H9 (cell line): ENCODE results near the gene FBXL5. TPM values are rescaled to one million over a fixed set of nuclear protein-coding genes. Genes with fewer than 3 reads are reported as not detected.
A peak's percentile ranks its signal among the peaks of the same experiment; 100 is the strongest.

Experiments used
- DNase-seq: peaks from one replicate; pipeline ENCODE4 v3.0.0-alpha.2; 2017
- H2AFZ ChIP-seq: one replicate; pipeline ENCODE4 v1.6.1; 2013; ENCODE audit warnings: mild to moderate bottlenecking, low read length, control low read depth, moderate library complexity
- H2AK5ac ChIP-seq: 2 replicates; pipeline ENCODE4 v1.6.1; 2013; ENCODE audit warnings: low read length, control low read depth, mixed read lengths; ENCODE audit not compliant: insufficient read length
- H2BK120ac ChIP-seq: one replicate; pipeline ENCODE4 v1.6.1; 2013; ENCODE audit warnings: low read depth, mild to moderate bottlenecking, low read length, control low read depth, inconsistent platforms; ENCODE audit not compliant: poor library complexity, severe bottlenecking
- H2BK12ac ChIP-seq: 2 replicates; pipeline ENCODE4 v1.6.1; 2013; ENCODE audit warnings: low read length, control low read depth, mixed read lengths, low read depth; ENCODE audit not compliant: insufficient read length
- H2BK15ac ChIP-seq: 2 replicates; pipeline ENCODE4 v1.6.1; 2013; ENCODE audit warnings: low read depth, low read length, control low read depth
- H2BK20ac ChIP-seq: one replicate; pipeline ENCODE4 v1.6.1; 2013; ENCODE audit warnings: low read depth, mild to moderate bottlenecking, low read length, control low read depth, inconsistent platforms; ENCODE audit not compliant: poor library complexity, severe bottlenecking
- H2BK5ac ChIP-seq: 2 replicates; pipeline ENCODE4 v1.6.1; 2013; ENCODE audit warnings: low read length, control low read depth, mixed read lengths; ENCODE audit not compliant: insufficient read length
- H3K14ac ChIP-seq: 2 replicates; pipeline ENCODE4 v1.6.1; 2013; ENCODE audit warnings: low read length, control low read depth; ENCODE audit not compliant: insufficient read depth
- H3K18ac ChIP-seq: 2 replicates; pipeline ENCODE4 v1.6.1; 2013; ENCODE audit warnings: low read depth, mild to moderate bottlenecking, mixed read lengths, low read length, control low read depth; ENCODE audit not compliant: insufficient read length
- H3K23ac ChIP-seq: 2 replicates; pipeline ENCODE4 v1.6.1; 2013; ENCODE audit warnings: low read length, control low read depth, mixed read lengths, low read depth; ENCODE audit not compliant: insufficient read length
- H3K23me2 ChIP-seq: 2 replicates; pipeline ENCODE4 v1.6.1; 2013; ENCODE audit warnings: low read depth, mild to moderate bottlenecking, mixed read lengths, low read length, control low read depth; ENCODE audit not compliant: insufficient read length, poor library complexity, severe bottlenecking
- H3K27ac ChIP-seq: 2 replicates; pipeline ENCODE4 v1.5.1; 2013; ENCODE audit warnings: low read length, control low read depth, mixed read lengths, low read depth; ENCODE audit not compliant: insufficient read length
- H3K27me3 ChIP-seq: 2 replicates; pipeline ENCODE4 v1.6.1; 2013; ENCODE audit warnings: low read length, control low read depth, inconsistent platforms; ENCODE audit not compliant: insufficient read depth
- H3K4ac ChIP-seq: 2 replicates; pipeline ENCODE4 v1.6.1; 2013; ENCODE audit warnings: low read depth, mild to moderate bottlenecking, control low read depth, inconsistent platforms, low read length, moderate library complexity
- H3K4me1 ChIP-seq: 2 replicates; pipeline ENCODE4 v1.6.1; 2013; ENCODE audit warnings: low read length, control low read depth, inconsistent platforms; ENCODE audit not compliant: insufficient read depth
- H3K4me2 ChIP-seq: 2 replicates; pipeline ENCODE4 v1.6.1; 2013; ENCODE audit warnings: low read length, control low read depth, mixed read lengths; ENCODE audit not compliant: insufficient read length, insufficient read depth
- H3K56ac ChIP-seq: 2 replicates; pipeline ENCODE4 v1.6.1; 2013; ENCODE audit warnings: low read depth, mild to moderate bottlenecking, mixed read lengths, low read length, control low read depth; ENCODE audit not compliant: insufficient read length
- H3K79me1 ChIP-seq: 2 replicates; pipeline ENCODE4 v1.6.1; 2013; ENCODE audit warnings: low read depth, mild to moderate bottlenecking, moderate library complexity, low read length, control low read depth, inconsistent platforms; ENCODE audit not compliant: insufficient read depth, poor library complexity, severe bottlenecking
- H3K79me2 ChIP-seq: 2 replicates; pipeline ENCODE4 v1.6.1; 2013; ENCODE audit warnings: low read length, control low read depth, inconsistent platforms; ENCODE audit not compliant: insufficient read depth
- H3K9ac ChIP-seq: 2 replicates; pipeline ENCODE4 v1.6.1; 2013; ENCODE audit warnings: low read length, control low read depth, mixed read lengths; ENCODE audit not compliant: insufficient read length; ENCODE audit errors: extremely low read depth
- H3K9me3 ChIP-seq: one replicate; pipeline ENCODE4 v1.6.1; 2013; ENCODE audit warnings: low read depth, low read length, inconsistent platforms; ENCODE audit not compliant: control insufficient read depth
- H3T11ph ChIP-seq: one replicate; pipeline ENCODE4 v1.6.1; 2013; ENCODE audit warnings: mild to moderate bottlenecking, low read length, control low read depth, inconsistent platforms
- H4K20me1 ChIP-seq: one replicate; pipeline ENCODE4 v1.6.1; 2013; ENCODE audit not compliant: control insufficient read depth, insufficient read length, insufficient read depth
- H4K5ac ChIP-seq: 2 replicates; pipeline ENCODE4 v1.6.1; 2013; ENCODE audit warnings: low read depth, mild to moderate bottlenecking, mixed read lengths, low read length, control low read depth; ENCODE audit not compliant: insufficient read length
- H4K8ac ChIP-seq: replicated peaks from 2 replicates; pipeline ENCODE4 v1.6.1; 2013; ENCODE audit warnings: low read length, control low read depth, mixed read lengths, low read depth; ENCODE audit not compliant: insufficient read length
- H4K91ac ChIP-seq: 2 replicates; pipeline ENCODE4 v1.6.1; 2013; ENCODE audit warnings: low read depth, mild to moderate bottlenecking, moderate library complexity, mixed read lengths, low read length, control low read depth; ENCODE audit not compliant: insufficient read length
- H3K27ac Mint-ChIP-seq, 3 experiments: 2 replicates in 2 of 3; 3 replicates in 1 of 3; pipeline ENCODE4 v1.8.0; 2020 to 2021; ENCODE audit warnings: mixed read lengths in 3 of 3, mild to moderate bottlenecking in 1 of 3, moderate library complexity in 1 of 3
- H3K27me3 Mint-ChIP-seq: 2 replicates; pipeline ENCODE4 v1.8.0; 2021; ENCODE audit warnings: low read depth, mild to moderate bottlenecking, moderate library complexity, mixed read lengths
- H3K36me3 Mint-ChIP-seq, 3 experiments: 2 replicates in 2 of 3; 3 replicates in 1 of 3; pipeline ENCODE4 v1.8.0; 2020 to 2021; ENCODE audit warnings: low read depth in 3 of 3, mixed read lengths in 3 of 3; ENCODE audit not compliant: insufficient read depth in 1 of 3
- H3K4me1 Mint-ChIP-seq, 2 experiments: 2 replicates each; pipeline ENCODE4 v1.8.0; 2020; ENCODE audit warnings: mixed read lengths in 2 of 2
- H3K4me3 Mint-ChIP-seq, 2 experiments: 2 replicates in 1 of 2; 3 replicates in 1 of 2; pipeline ENCODE4 v1.8.0; 2020 to 2021; ENCODE audit warnings: mild to moderate bottlenecking in 2 of 2, mixed read lengths in 2 of 2, moderate library complexity in 1 of 2
- H3K9me3 Mint-ChIP-seq, 2 experiments: 2 replicates in 1 of 2; 3 replicates in 1 of 2; pipeline ENCODE4 v1.8.0; 2020; ENCODE audit warnings: mild to moderate bottlenecking in 2 of 2, mixed read lengths in 2 of 2, moderate library complexity in 1 of 2
- WGBS: extraction: QIAGEN DNeasy Blood & Tissue Kit; methylation state at CpG from one replicate; pipeline ENCODE4 v1.1.7; 2013; ENCODE audit warnings: missing lambda C conversion rate, low lambda C conversion rate, mixed read lengths; ENCODE audit not compliant: insufficient read length; ENCODE audit errors: extremely low coverage; 5-methylcytosine and 5-hydroxymethylcytosine counted together
- total RNA-seq: library from RNA; stranded (reverse); gene quantifications from 2 replicates; pipeline ENCODE4 v1.2.1, GENCODE V29; 2021
- TF ChIP-seq, protein P1 (sequence below): fragments of 200-600 bp; sonication (generic); conservative IDR thresholded peaks from 3 replicates; pipeline ENCODE4 v1.8.0; 2021; ENCODE audit warnings: antibody characterized with exemption, mild to moderate bottlenecking

The FBXL5 gene
- total RNA-seq, 1 experiment from 2014 or later: 57.6 TPM

DNA sequence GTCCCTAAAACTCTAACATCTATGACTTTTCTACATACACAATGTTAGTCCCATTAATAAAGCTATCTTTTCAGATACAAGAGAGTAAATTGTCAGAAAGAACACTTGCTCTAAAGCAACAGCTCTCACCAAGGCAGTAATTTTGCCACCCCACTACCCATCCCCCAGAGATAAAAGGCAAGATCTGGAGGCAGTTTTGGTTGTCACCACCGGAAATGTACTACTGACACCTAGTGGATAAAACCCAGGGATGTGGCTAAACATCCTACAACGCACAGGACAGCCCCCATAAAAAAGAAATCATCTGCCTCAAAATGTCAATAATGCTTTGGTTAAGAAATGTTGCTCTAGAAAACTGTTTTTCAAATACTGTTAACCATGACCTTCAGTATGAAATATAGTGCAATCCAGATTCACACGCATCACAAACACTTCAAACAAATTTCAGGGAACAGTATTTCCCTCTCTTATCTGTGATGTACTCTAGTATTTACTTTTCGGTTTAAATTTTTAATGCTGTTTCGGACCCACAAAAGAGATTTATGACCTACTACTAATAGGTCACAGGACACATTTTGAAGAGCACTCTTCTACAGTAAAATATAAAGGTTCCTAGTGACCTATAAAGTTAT is 5.1 kb downstream of the FBXL5 start:
- H3K56ac ChIP-seq: no peak overlapping the region
- H4K8ac ChIP-seq: no peak overlapping the region
- H3K4me1 ChIP-seq: peaks cover 2% of the 10 kb centered on the region; the same call in 1 of the 2 replicates
- H2BK20ac ChIP-seq: no peak overlapping the region
- H3K4me3 Mint-ChIP-seq: no peak overlapping the region
- no peak overlapping the region for H2BK120ac ChIP-seq
- H3T11ph ChIP-seq: no peak overlapping the region
- H3K4me1 Mint-ChIP-seq: peaks cover 30 to 33% of the 10 kb centered on the region in 2 experiments
- TF ChIP-seq, protein P1, sequence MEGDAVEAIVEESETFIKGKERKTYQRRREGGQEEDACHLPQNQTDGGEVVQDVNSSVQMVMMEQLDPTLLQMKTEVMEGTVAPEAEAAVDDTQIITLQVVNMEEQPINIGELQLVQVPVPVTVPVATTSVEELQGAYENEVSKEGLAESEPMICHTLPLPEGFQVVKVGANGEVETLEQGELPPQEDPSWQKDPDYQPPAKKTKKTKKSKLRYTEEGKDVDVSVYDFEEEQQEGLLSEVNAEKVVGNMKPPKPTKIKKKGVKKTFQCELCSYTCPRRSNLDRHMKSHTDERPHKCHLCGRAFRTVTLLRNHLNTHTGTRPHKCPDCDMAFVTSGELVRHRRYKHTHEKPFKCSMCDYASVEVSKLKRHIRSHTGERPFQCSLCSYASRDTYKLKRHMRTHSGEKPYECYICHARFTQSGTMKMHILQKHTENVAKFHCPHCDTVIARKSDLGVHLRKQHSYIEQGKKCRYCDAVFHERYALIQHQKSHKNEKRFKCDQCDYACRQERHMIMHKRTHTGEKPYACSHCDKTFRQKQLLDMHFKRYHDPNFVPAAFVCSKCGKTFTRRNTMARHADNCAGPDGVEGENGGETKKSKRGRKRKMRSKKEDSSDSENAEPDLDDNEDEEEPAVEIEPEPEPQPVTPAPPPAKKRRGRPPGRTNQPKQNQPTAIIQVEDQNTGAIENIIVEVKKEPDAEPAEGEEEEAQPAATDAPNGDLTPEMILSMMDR: peak; percentile 90
- H3K23me2 ChIP-seq: peaks cover 4% of the 10 kb centered on the region
- no peak overlapping the region for H2BK12ac ChIP-seq
- H4K5ac ChIP-seq: no peak overlapping the region
- no peak overlapping the region for H3K27ac ChIP-seq
- H4K20me1 ChIP-seq: no peaks in the 10 kb centered on the region
- H3K9ac ChIP-seq: no peak overlapping the region
- H3K4ac ChIP-seq: no peak overlapping the region
- H2AK5ac ChIP-seq: no peak overlapping the region
- no peak overlapping the region for H4K91ac ChIP-seq
- peaks cover 12% of the 10 kb centered on the region; the same call in 1 of the 2 replicates for H3K79me2 ChIP-seq
- no peak overlapping the region for H2BK5ac ChIP-seq
- H3K23ac ChIP-seq: no peak overlapping the region
- no peaks in the 10 kb centered on the region for H3K9me3 Mint-ChIP-seq
- no peaks in the 10 kb centered on the region; a peak in 1 of 7 replicates for H3K36me3 Mint-ChIP-seq
- WGBS: no CpG with 5 or more reads among the region's 5 CpGs
- H3K27me3 ChIP-seq: no peaks in the 10 kb centered on the region
- no peak overlapping the region for H2AFZ ChIP-seq
- no peaks in the 10 kb centered on the region for H3K27me3 Mint-ChIP-seq
- H3K4me2 ChIP-seq: no peak overlapping the region
- no peak overlapping the region for H3K18ac ChIP-seq
- peaks cover 4% of the 10 kb centered on the region for H3K79me1 ChIP-seq
- DNase-seq: peak; percentile 54
- H3K9me3 ChIP-seq: no peaks in the 10 kb centered on the region
- H3K14ac ChIP-seq: no peak overlapping the region
- H3K27ac Mint-ChIP-seq: peak overlapping the region in 2 of 3 experiments; percentile 74 to 81; a peak in 5 of 7 replicates
- H2BK15ac ChIP-seq: no peak overlapping the region
